CD14-positive monocyte (primary cell): ENCODE results near the gene RBM15. TPM values are rescaled to one million over a fixed set of nuclear protein-coding genes. Genes with fewer than 3 reads are reported as not detected.

Experiments
- DNase-seq, 3 donors: peaks; one replicate each; pipeline ENCODE4 v3.0.0-alpha.2; 2011 to 2022
- H2AFZ ChIP-seq: 2 replicates; pipeline ENCODE4 v1.6.0; 2012; ENCODE audit warnings: mild to moderate bottlenecking, low read depth, low read length, inconsistent platforms; ENCODE audit not compliant: insufficient read depth, poor library complexity, severe bottlenecking
- H3K27ac ChIP-seq, 2 donors: 1 replicate in 1 of 2; 2 replicates in 1 of 2; pipeline ENCODE4 v1.5.1; 2012 to 2013; ENCODE audit warnings: low read length in 2 of 2, control low read depth in 1 of 2, inconsistent platforms in 1 of 2, low read depth in 1 of 2, mild to moderate bottlenecking in 1 of 2
- H3K27me3 ChIP-seq, 2 donors: one replicate each; pipeline versions ENCODE4 v1.6.0 to v1.6.1; 2011 to 2013; ENCODE audit warnings: low read length in 2 of 2; ENCODE audit not compliant: control insufficient read depth in 2 of 2, insufficient read depth in 2 of 2
- H3K36me3 ChIP-seq, 2 donors: replicated peaks in 1 of 2; 1 replicate in 1 of 2; 2 replicates in 1 of 2; pipeline versions ENCODE4 v1.5.1 to v1.6.1; 2012 to 2013; ENCODE audit warnings: low read length in 2 of 2, control low read depth in 1 of 2, inconsistent platforms in 1 of 2, mild to moderate bottlenecking in 1 of 2; ENCODE audit not compliant: insufficient read depth in 2 of 2, control insufficient read depth in 1 of 2
- H3K4me1 ChIP-seq, 2 donors: 1 replicate in 1 of 2; 2 replicates in 1 of 2; pipeline versions ENCODE4 v1.5.1 to v1.6.1; 2012 to 2013; ENCODE audit warnings: low read length in 2 of 2, control low read depth in 1 of 2, inconsistent platforms in 1 of 2, mild to moderate bottlenecking in 1 of 2, moderate library complexity in 1 of 2; ENCODE audit not compliant: insufficient read depth in 2 of 2, control insufficient read depth in 1 of 2
- H3K4me2 ChIP-seq: replicated peaks from 2 replicates; pipeline ENCODE3; 2012; ENCODE audit warnings: low read length, moderate library complexity, mild to moderate bottlenecking; ENCODE audit not compliant: poor library complexity, severe bottlenecking; ENCODE audit errors: extremely low read depth
- H3K4me3 ChIP-seq, 3 experiments: fragments of 200-600 bp in 1 of 3; sonication (generic) in 1 of 3; replicated peaks in 1 of 3; 1 replicate in 2 of 3; 2 replicates in 1 of 3; pipeline ENCODE4 v1.5.1; 2011 to 2013; ENCODE audit warnings: low read length in 3 of 3, mild to moderate bottlenecking in 3 of 3, control low read depth in 2 of 3, low read depth in 2 of 3, inconsistent platforms in 1 of 3, moderate library complexity in 1 of 3
- H3K79me2 ChIP-seq: 2 replicates; pipeline ENCODE4 v1.6.0; 2012; ENCODE audit warnings: mild to moderate bottlenecking, control low read depth, inconsistent platforms, low read length, moderate library complexity; ENCODE audit not compliant: insufficient read depth
- H3K9ac ChIP-seq: 2 replicates; pipeline ENCODE4 v1.6.0; 2017; ENCODE audit warnings: low read length, mild to moderate bottlenecking; ENCODE audit not compliant: insufficient read depth, poor library complexity, severe bottlenecking
- H3K9me3 ChIP-seq, 2 donors: replicated peaks in 1 of 2; 1 replicate in 1 of 2; 2 replicates in 1 of 2; pipeline versions ENCODE4 v1.5.1 to v1.6.1; 2012 to 2013; ENCODE audit warnings: low read length in 2 of 2, control low read depth in 1 of 2; ENCODE audit not compliant: control insufficient read depth in 1 of 2, insufficient read depth in 1 of 2
- H4K20me1 ChIP-seq: 2 replicates; pipeline ENCODE4 v1.6.0; 2012; ENCODE audit warnings: mild to moderate bottlenecking, low read length, control low read depth, moderate library complexity; ENCODE audit not compliant: insufficient read depth
- H3K27ac Mint-ChIP-seq, 7 donors: one replicate each; pipeline ENCODE4 v1.8.0; 2020; ENCODE audit warnings: mild to moderate bottlenecking in 7 of 7, mixed read lengths in 7 of 7, moderate library complexity in 6 of 7, inconsistent platforms in 2 of 7
- H3K27me3 Mint-ChIP-seq, 3 donors: one replicate each; pipeline ENCODE4 v1.8.0; 2021 to 2022; ENCODE audit warnings: low read depth in 3 of 3, mild to moderate bottlenecking in 3 of 3, mixed read lengths in 3 of 3, moderate library complexity in 3 of 3, inconsistent platforms in 1 of 3
- H3K36me3 Mint-ChIP-seq, 2 donors: one replicate each; pipeline ENCODE4 v1.8.0; 2020; ENCODE audit warnings: mixed read lengths in 2 of 2, inconsistent platforms in 1 of 2, mild to moderate bottlenecking in 1 of 2
- H3K4me1 Mint-ChIP-seq: one replicate; pipeline ENCODE4 v1.8.0; 2020; ENCODE audit warnings: mild to moderate bottlenecking, mixed read lengths
- H3K4me3 Mint-ChIP-seq, 2 donors: one replicate each; pipeline ENCODE4 v1.8.0; 2020; ENCODE audit warnings: mild to moderate bottlenecking in 2 of 2, mixed read lengths in 2 of 2, moderate library complexity in 1 of 2
- H3K9me3 Mint-ChIP-seq, 7 donors: one replicate each; pipeline ENCODE4 v1.8.0; 2020 to 2022; ENCODE audit warnings: mixed read lengths in 7 of 7, mild to moderate bottlenecking in 6 of 7, moderate library complexity in 6 of 7, inconsistent platforms in 2 of 7
- WGBS: methylation state at CpG from one replicate; pipeline ENCODE4 v1.1.5; 2013; ENCODE audit warnings: missing lambda C conversion rate; ENCODE audit not compliant: insufficient coverage; 5-methylcytosine and 5-hydroxymethylcytosine counted together
- intact Hi-C, 2 donors: fragments of 100-400 bp; cut with micrococcal nuclease; formaldehyde crosslinking; loops; one replicate each; pipeline versions ENCODE4 v1.15.0 to v1.15.1; 2023
- polyA plus RNA-seq, 3 donors: library from polyadenylated mRNA; depleted of rRNA in 1 of 3; unstranded in 2 of 3; stranded (reverse) in 1 of 3; fragments of 300-500 nt in 2 of 3; fragments of >200 nt in 1 of 3; fragmentation: Illumina TruSeq in 2 of 3; gene quantifications; 1 replicate in 2 of 3; 2 replicates in 1 of 3; pipeline ENCODE4 v1.2.3, GENCODE V29; 2012 to 2021
- TF ChIP-seq, protein P1 (sequence below): fragments of 200-600 bp; IDR thresholded peaks from one replicate; pipeline ENCODE4 v1.8.0; 2022; ENCODE audit warnings: antibody characterized with exemption, mild to moderate bottlenecking

The RBM15 gene
- polyA plus RNA-seq, 3 donors = 6.7 to 16.8 (median 7.5) TPM

GRCh38 chr1:110393691-110394492, 54.7 kb downstream of the RBM15 start:
- peaks cover 0 to 6% (median 4%) of the 10 kb centered on the region in 7 donors for H3K9me3 Mint-ChIP-seq
- intact Hi-C loops = no loop called here

DNA sequence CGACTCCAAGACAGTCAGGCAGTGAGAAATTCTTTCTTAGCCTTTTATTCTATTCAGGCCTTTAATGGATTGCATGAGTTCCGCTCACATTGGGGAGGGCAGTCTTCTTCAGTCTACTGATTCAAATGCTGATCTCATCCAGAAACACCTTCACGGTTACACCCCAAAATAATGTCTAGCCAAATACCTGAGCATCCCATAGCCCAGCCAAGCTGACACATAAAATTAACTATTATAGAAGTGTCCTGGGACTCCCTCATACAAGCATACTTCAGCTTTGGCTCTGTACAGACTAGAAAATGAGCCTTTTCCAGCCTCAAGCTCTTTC, 55.3 kb downstream of the RBM15 start:
- no peak overlapping the region for H3K27ac ChIP-seq
- H3K36me3 Mint-ChIP-seq = peaks cover 34 to 63% of the 10 kb centered on the region in 2 donors
- TF ChIP-seq, protein P1, sequence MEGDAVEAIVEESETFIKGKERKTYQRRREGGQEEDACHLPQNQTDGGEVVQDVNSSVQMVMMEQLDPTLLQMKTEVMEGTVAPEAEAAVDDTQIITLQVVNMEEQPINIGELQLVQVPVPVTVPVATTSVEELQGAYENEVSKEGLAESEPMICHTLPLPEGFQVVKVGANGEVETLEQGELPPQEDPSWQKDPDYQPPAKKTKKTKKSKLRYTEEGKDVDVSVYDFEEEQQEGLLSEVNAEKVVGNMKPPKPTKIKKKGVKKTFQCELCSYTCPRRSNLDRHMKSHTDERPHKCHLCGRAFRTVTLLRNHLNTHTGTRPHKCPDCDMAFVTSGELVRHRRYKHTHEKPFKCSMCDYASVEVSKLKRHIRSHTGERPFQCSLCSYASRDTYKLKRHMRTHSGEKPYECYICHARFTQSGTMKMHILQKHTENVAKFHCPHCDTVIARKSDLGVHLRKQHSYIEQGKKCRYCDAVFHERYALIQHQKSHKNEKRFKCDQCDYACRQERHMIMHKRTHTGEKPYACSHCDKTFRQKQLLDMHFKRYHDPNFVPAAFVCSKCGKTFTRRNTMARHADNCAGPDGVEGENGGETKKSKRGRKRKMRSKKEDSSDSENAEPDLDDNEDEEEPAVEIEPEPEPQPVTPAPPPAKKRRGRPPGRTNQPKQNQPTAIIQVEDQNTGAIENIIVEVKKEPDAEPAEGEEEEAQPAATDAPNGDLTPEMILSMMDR = no peak

More at GRCh38 chr1:110393691-110394492, 54.7 kb downstream of the RBM15 start:
- Histone ChIP-seq H3K9ac (no peak overlapping the region), H3K27me3 (no peaks in the 10 kb centered on the region), H3K4me2 (no peak overlapping the region), H3K79me2 (no peaks in the 10 kb centered on the region), H3K4me3 (no peak overlapping the region), H2AFZ (no peak overlapping the region), H3K9me3 (peaks cover 0 to 4% of the 10 kb centered on the region in 2 donors), H3K36me3 (peaks cover 7 to 36% of the 10 kb centered on the region in 2 donors), H3K27ac (no peak overlapping the region), H4K20me1 (no peaks in the 10 kb centered on the region), H3K4me1 (no peaks in the 10 kb centered on the region)
- H3K27ac Mint-ChIP-seq = peak overlapping the region in 1 of 7 donors; percentile 27
- no peak overlapping the region for H3K4me3 Mint-ChIP-seq
- no peaks in the 10 kb centered on the region for H3K27me3 Mint-ChIP-seq
- H3K4me1 Mint-ChIP-seq = no peaks in the 10 kb centered on the region
- H3K36me3 Mint-ChIP-seq = peaks cover 36 to 66% of the 10 kb centered on the region in 2 donors
- 93% methylated on average over 2 of the region's 3 CpGs for WGBS
- no peak for DNase-seq
- TF ChIP-seq, protein P1 = no peak

More for the DNA sequence above, 55.3 kb downstream of the RBM15 start:
- H3K27ac Mint-ChIP-seq = peak overlapping the region in 1 of 7 donors; percentile 27
- H4K20me1 ChIP-seq = no peaks in the 10 kb centered on the region
- no CpG with 5 or more reads among the region's 3 CpGs for WGBS
- H3K79me2 ChIP-seq = no peaks in the 10 kb centered on the region
- peaks cover 7 to 41% of the 10 kb centered on the region in 2 donors for H3K36me3 ChIP-seq
- H3K27me3 Mint-ChIP-seq = no peaks in the 10 kb centered on the region
- H3K9me3 ChIP-seq = peaks cover 0 to 4% of the 10 kb centered on the region in 2 donors
- H3K27me3 ChIP-seq = no peaks in the 10 kb centered on the region
- intact Hi-C loops = no loop called here
- H3K4me1 Mint-ChIP-seq = no peaks in the 10 kb centered on the region
- H3K4me2 ChIP-seq = no peak overlapping the region
- no peak for DNase-seq
- peaks cover 0 to 6% (median 4%) of the 10 kb centered on the region in 7 donors for H3K9me3 Mint-ChIP-seq
- no peak overlapping the region for H3K4me3 ChIP-seq
- H2AFZ ChIP-seq = no peak overlapping the region
- H3K4me3 Mint-ChIP-seq = no peak overlapping the region
- no peak overlapping the region for H3K9ac ChIP-seq
- H3K4me1 ChIP-seq = no peaks in the 10 kb centered on the region

Other genes starting within 250 kb of the RBM15 start
- gene UBL4B, start 226.9 kb upstream of the RBM15 start, polyA plus RNA-seq = not detected
- gene SLC6A17, start 188.9 kb upstream of the RBM15 start, polyA plus RNA-seq = not detected
- gene KCNC4, start 129.1 kb upstream of the RBM15 start, polyA plus RNA-seq = under 1 TPM; 0.03 to 0.56 (median 0.12) TPM
- gene SLC16A4, start 51.6 kb downstream of the RBM15 start, polyA plus RNA-seq = under 1 TPM; 0.13 to 0.26 (median 0.25) TPM
- gene LAMTOR5, start 68.3 kb downstream of the RBM15 start, polyA plus RNA-seq = 100 to 1,000 TPM; 304 to 420 (median 368) TPM
- gene PROK1, start 111.8 kb downstream of the RBM15 start, polyA plus RNA-seq = not detected
- gene KCNA10, start 179.8 kb downstream of the RBM15 start, polyA plus RNA-seq = not detected